Uterus (tissue), 2 donors: ENCODE data around the gene ARFGEF2.

Source experiments
- POLR2A ChIP-seq, 2 donors: fragments of 450-650 bp; IDR thresholded peaks; one replicate each; pipeline ENCODE4 v1.6.1; 2016; ENCODE audit warnings: antibody characterized with exemption in 2 of 2, mild to moderate bottlenecking in 1 of 2, moderate library complexity in 1 of 2
- TF ChIP-seq, protein P1 (sequence below), 4 experiments: fragments of 200-600 bp in 2 of 4; fragments of 450-650 bp in 2 of 4; sonication (generic) in 2 of 4; IDR thresholded peaks; one replicate each; pipeline ENCODE4 v1.5.1; 2016 to 2019; ENCODE audit warnings: antibody characterized with exemption in 4 of 4, mild to moderate bottlenecking in 2 of 4, moderate library complexity in 1 of 4

DNA sequence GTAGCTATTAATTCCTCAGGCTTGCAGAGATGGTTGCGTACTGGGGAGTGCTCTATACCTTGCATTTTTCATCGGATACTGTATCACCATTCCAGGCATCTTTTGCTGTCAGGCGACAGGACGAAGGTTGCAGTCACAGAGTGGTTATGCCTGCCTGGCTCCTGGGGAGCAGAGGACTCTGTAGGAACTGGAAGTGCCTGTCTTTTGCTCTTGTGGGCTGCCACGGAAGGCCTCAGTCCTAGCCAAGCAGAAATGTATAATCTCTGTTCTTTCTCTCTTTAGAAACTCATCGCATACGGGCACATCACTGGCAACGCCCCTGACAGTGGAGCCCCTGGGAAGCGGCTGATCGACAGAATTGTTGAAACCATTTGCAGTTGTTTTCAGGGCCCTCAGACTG is 29.5 kb downstream of the ARFGEF2 start:
- TF ChIP-seq, protein P1, sequence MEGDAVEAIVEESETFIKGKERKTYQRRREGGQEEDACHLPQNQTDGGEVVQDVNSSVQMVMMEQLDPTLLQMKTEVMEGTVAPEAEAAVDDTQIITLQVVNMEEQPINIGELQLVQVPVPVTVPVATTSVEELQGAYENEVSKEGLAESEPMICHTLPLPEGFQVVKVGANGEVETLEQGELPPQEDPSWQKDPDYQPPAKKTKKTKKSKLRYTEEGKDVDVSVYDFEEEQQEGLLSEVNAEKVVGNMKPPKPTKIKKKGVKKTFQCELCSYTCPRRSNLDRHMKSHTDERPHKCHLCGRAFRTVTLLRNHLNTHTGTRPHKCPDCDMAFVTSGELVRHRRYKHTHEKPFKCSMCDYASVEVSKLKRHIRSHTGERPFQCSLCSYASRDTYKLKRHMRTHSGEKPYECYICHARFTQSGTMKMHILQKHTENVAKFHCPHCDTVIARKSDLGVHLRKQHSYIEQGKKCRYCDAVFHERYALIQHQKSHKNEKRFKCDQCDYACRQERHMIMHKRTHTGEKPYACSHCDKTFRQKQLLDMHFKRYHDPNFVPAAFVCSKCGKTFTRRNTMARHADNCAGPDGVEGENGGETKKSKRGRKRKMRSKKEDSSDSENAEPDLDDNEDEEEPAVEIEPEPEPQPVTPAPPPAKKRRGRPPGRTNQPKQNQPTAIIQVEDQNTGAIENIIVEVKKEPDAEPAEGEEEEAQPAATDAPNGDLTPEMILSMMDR (IDR thresholded peaks at IDR 0.05): no peak
- no peak for TF ChIP-seq POLR2A (IDR thresholded peaks at IDR 0.05)
